PC-3 (cell line): ENCODE results near the gene KDM3B. TPM values are rescaled to one million over a fixed set of nuclear protein-coding genes. Genes with fewer than 3 reads are reported as not detected.

Source experiments
- ATAC-seq: fragments of 200-7000 bp; cut with Tn5 transposase; 2 replicates; pipeline ENCODE4 v1.9.1; 2020; ENCODE audit warnings: mild to moderate bottlenecking, moderate library complexity
- BruUV-seq: library from RNA; stranded (reverse); fragments of 400-500 nt; replicated peaks from 2 replicates; lab custom pipeline; 2021; lab: Mats Ljungman, UMichigan
- CTCF ChIA-PET: fragments of 300-600 bp; sonication (Branson Sonifier 250); formaldehyde crosslinking; loops from one replicate; lab custom pipeline; 2022; ENCODE audit warnings: antibody characterized with exemption; lab: Charles Lee
- POLR2A ChIA-PET: fragments of 300-600 bp; sonication (Branson Sonifier 250); formaldehyde crosslinking; loops from one replicate; lab custom pipeline; 2022; ENCODE audit warnings: antibody characterized with exemption; ENCODE audit not compliant: unreplicated experiment; lab: Charles Lee
- DNase-seq: peaks from one replicate; pipeline ENCODE4 v3.0.0-alpha.2; 2015
- H2AFZ ChIP-seq: fragments of 300-600 bp; sonication (generic); 2 replicates; pipeline ENCODE4 v1.6.0; 2016; ENCODE audit warnings: antibody characterized with exemption, low read length
- H3F3A ChIP-seq: fragments of 300-600 bp; sonication (generic); one replicate; pipeline ENCODE4 v1.6.0; 2017; ENCODE audit warnings: antibody characterized with exemption, low read length, control low read depth, mild to moderate bottlenecking; ENCODE audit not compliant: unreplicated experiment
- H3K27ac ChIP-seq: fragments of 300-600 bp; sonication (generic); 2 replicates; pipeline ENCODE4 v1.5.1; 2016; ENCODE audit warnings: mild to moderate bottlenecking, low read length
- H3K27me3 ChIP-seq: fragments of 300-600 bp; sonication (generic); 2 replicates; pipeline ENCODE4 v1.6.1; 2016; ENCODE audit warnings: low read length, mixed read lengths
- H3K36me3 ChIP-seq: fragments of 300-600 bp; sonication (generic); 2 replicates; pipeline ENCODE4 v1.6.1; 2016; ENCODE audit warnings: low read depth, mixed run types, low read length, mixed read lengths
- H3K4me1 ChIP-seq: fragments of 300-600 bp; sonication (generic); 2 replicates; pipeline ENCODE4 v1.5.1; 2016; ENCODE audit warnings: low read length; ENCODE audit not compliant: insufficient read depth
- H3K4me2 ChIP-seq: fragments of 300-600 bp; sonication (generic); 2 replicates; pipeline ENCODE4 v1.6.0; 2016; ENCODE audit warnings: low read length
- H3K4me3 ChIP-seq: fragments of 300-600 bp; sonication (generic); 2 replicates; pipeline ENCODE4 v1.5.1; 2016; ENCODE audit warnings: mild to moderate bottlenecking, low read length, mixed read lengths
- H3K79me2 ChIP-seq: fragments of 300-600 bp; sonication (generic); 2 replicates; pipeline ENCODE4 v1.6.1; 2017; ENCODE audit warnings: low read length, mixed read lengths
- H3K9ac ChIP-seq: fragments of 300-600 bp; sonication (generic); 2 replicates; pipeline ENCODE4 v1.6.0; 2016; ENCODE audit warnings: mild to moderate bottlenecking, low read length
- H3K9me2 ChIP-seq: fragments of 300-600 bp; sonication (generic); replicated peaks from 2 replicates; pipeline ENCODE4 v1.6.1; 2016; ENCODE audit warnings: mixed run types, low read length, mixed read lengths
- H3K9me3 ChIP-seq: fragments of 300-600 bp; sonication (generic); 2 replicates; pipeline ENCODE4 v1.6.1; 2016; ENCODE audit warnings: low read length, mixed read lengths
- H4K20me1 ChIP-seq: fragments of 300-600 bp; sonication (generic); 2 replicates; pipeline ENCODE4 v1.6.1; 2016; ENCODE audit warnings: low read length, mixed read lengths
- CTCF ChIP-seq: fragments of 300-600 bp; sonication (generic); conservative IDR thresholded peaks from 2 replicates; pipeline ENCODE4 v1.5.1; 2017; ENCODE audit warnings: antibody characterized with exemption, low read depth, mild to moderate bottlenecking, low read length
- EZH2 ChIP-seq: fragments of 300-600 bp; sonication (generic); IDR thresholded peaks from one replicate; pipeline ENCODE4 v1.6.1; 2017; ENCODE audit warnings: antibody characterized with exemption, mild to moderate bottlenecking, low read length; ENCODE audit not compliant: unreplicated experiment
- EZH2phosphoT487 ChIP-seq: fragments of 300-600 bp; sonication (generic); IDR thresholded peaks from 2 replicates; pipeline ENCODE4 v1.6.1; 2018; ENCODE audit warnings: mild to moderate bottlenecking, antibody characterized with exemption, low read length, borderline replicate concordance
- intact Hi-C: fragments of 100-400 bp; cut with micrococcal nuclease; formaldehyde crosslinking; loops from 2 replicates; pipeline ENCODE4 v1.9.0; 2023
- total RNA-seq: library from RNA; depleted of rRNA; stranded (reverse); fragments of >200 nt; gene quantifications from 2 replicates; pipeline ENCODE4 v1.2.3, GENCODE V29; 2014

Gene KDM3B
- total RNA-seq, 1 experiment from 2014 or later, result 21.7 TPM

DNA sequence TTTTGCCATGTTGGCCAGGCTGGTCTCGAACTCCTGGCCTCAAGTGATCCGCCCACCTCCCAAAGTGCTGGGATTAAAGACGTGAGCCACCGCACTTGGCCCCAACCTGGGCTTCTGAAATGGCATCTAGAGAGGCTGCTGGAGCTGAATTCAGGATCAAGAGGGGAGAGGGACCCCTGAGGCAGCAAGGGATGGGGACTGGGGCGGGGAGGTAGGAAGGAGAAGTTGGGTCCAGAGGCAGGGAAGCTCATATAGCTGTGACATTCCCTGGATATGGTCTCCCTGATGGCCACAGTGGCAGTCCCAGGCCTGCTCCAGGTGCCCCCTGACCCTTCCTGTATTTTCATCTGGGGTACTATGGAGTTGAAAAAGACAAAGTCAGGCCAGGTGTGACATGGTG lies 98.5 kb downstream of the KDM3B start:
- intact Hi-C loops, result loop anchor here (5.0 kb wide), 1 partner anchor 96 kb away; no protein-coding TSS in a partner anchor

DNA sequence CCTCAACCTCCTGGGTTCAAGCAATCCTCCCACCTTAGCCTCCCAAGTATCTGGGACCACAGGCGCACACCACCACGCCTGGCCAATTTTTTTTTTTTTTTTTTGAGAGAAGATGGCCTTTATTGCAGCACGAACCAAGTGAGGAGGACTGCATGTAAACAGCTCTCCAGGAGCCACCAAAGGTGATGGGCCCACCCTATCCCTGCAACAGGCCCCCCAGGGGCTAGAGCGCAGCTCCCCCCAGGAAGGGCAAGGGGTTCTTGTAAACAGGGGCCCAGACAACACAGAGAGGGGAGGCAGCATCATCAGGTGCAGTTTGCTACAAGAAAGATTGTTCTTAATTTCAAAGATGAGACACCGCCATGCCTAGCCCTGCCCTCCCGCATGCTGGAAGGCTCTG lies 100.2 kb downstream of the KDM3B start:
- BruUV-seq, result no TSS peak
- Histone ChIP-seq H3K4me1 (no peaks in the 10 kb centered on the region), H3F3A (no peaks in the 10 kb centered on the region), H3K4me3 (no peak overlapping the region), H2AFZ (no peak overlapping the region), H3K36me3 (no peaks in the 10 kb centered on the region), H3K79me2 (no peaks in the 10 kb centered on the region), H3K27me3 (no peaks in the 10 kb centered on the region), H3K9ac (no peak overlapping the region), H3K27ac (no peak overlapping the region), H3K9me2 (no peaks in the 10 kb centered on the region), H4K20me1 (no peaks in the 10 kb centered on the region), H3K9me3 (no peaks in the 10 kb centered on the region), H3K4me2 (no peak overlapping the region)
- intact Hi-C loops, result loop anchor here (5.0 kb wide), 1 partner anchor 95 kb away; no protein-coding TSS in a partner anchor
- ATAC-seq (no peak), DNase-seq (no peak)
- ChIA-PET CTCF (no interaction called here), POLR2A (no interaction called here)
- TF ChIP-seq CTCF (no peak), EZH2 (no peak), EZH2phosphoT487 (no peak)

More for the DNA sequence above, 98.5 kb downstream of the KDM3B start:
- no peak overlapping the region for H3K4me3 ChIP-seq
- H3K4me2 ChIP-seq, result no peak overlapping the region
- no peaks in the 10 kb centered on the region for H4K20me1 ChIP-seq
- no peaks in the 10 kb centered on the region for H3F3A ChIP-seq
- H3K9me2 ChIP-seq, result no peaks in the 10 kb centered on the region
- DNase-seq, result no peak
- no peak for ATAC-seq
- no TSS peak for BruUV-seq
- H3K79me2 ChIP-seq, result no peaks in the 10 kb centered on the region
- CTCF ChIA-PET, result interaction anchor here (0.6 kb wide), 1 partner anchor 76 kb away, joined by 3 read pairs; no protein-coding TSS in a partner anchor
- H3K27ac ChIP-seq, result no peak overlapping the region
- POLR2A ChIA-PET, result no interaction called here
- no peak for TF ChIP-seq EZH2phosphoT487
- no peaks in the 10 kb centered on the region for H3K27me3 ChIP-seq
- H3K36me3 ChIP-seq, result no peaks in the 10 kb centered on the region
- H2AFZ ChIP-seq, result no peak overlapping the region
- H3K9me3 ChIP-seq, result no peaks in the 10 kb centered on the region
- H3K9ac ChIP-seq, result no peak overlapping the region
- no peaks in the 10 kb centered on the region for H3K4me1 ChIP-seq

DNA sequence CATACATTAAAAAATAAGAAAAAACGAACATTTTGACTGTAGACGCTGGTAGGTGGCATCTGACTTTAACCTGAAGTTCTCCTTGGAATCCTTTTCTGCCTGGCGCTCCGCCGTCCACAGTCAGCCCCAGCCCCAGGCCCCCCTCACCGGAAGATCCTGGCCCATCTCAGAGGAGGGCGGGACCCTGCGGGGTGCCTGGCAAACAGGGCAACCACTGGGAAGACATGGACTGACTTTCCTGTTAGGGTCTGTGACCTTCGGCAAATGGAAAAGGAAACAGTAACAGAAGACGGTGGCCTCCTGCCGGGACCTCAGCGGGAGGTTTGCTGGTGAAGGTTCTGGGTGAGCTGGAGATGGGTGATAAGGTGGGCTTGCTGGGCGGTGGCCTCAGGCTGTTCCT lies 101.1 kb downstream of the KDM3B start:
- Histone ChIP-seq H3K9ac (no peak overlapping the region), H3K79me2 (no peaks in the 10 kb centered on the region), H3K9me3 (no peaks in the 10 kb centered on the region), H3K27ac (no peak overlapping the region), H3K4me3 (no peak overlapping the region), H3K9me2 (no peaks in the 10 kb centered on the region), H2AFZ (no peak overlapping the region), H3K27me3 (no peaks in the 10 kb centered on the region), H3K4me1 (no peaks in the 10 kb centered on the region), H3K4me2 (no peak overlapping the region), H4K20me1 (no peaks in the 10 kb centered on the region), H3F3A (no peaks in the 10 kb centered on the region), H3K36me3 (no peaks in the 10 kb centered on the region)
- ChIA-PET CTCF (no interaction called here), POLR2A (no interaction called here)
- no peak for TF ChIP-seq EZH2
- no peak for TF ChIP-seq CTCF
- TF ChIP-seq EZH2phosphoT487, result no peak
- DNase-seq, result no peak
- BruUV-seq, result no TSS peak
- intact Hi-C loops, result loop anchor here (5.0 kb wide), 1 partner anchor 94 kb away; no protein-coding TSS in a partner anchor
- ATAC-seq, result no peak
